ENCODE data around the gene SULT1C4. TPM values are rescaled to one million over a fixed set of nuclear protein-coding genes. Genes with fewer than 3 reads are reported as not detected.

Gene SULT1C4
- total RNA-seq, 2 experiments from 2014 or later, result not detected

DNA sequence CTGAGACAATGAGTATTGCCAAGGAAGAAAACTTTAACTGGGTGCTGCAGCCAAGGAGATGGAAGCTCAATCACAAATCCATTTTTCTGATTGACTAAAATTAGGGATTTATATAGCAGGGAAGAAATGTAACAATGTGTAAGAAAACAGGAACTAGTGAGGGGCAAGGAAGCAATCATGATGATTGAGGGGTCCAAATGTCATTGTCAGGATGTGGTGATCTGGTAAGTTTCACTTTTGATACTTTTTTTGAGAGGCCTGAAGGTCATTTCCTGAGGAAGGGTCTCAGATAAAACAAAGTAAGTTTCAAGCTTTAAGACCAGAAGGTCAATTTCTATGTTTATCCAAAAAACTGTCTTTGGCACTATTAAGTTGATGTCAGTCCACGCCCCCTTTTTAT is 59.2 kb downstream of the SULT1C4 start:
- peaks cover 9% of the 10 kb centered on the region for H3K4me1 ChIP-seq (ENCODE audit: insufficient read depth, low read length, poor library complexity, severe bottlenecking)
- no TSS peak for BruUV-seq (replicated peaks)
- no peaks in the 10 kb centered on the region for H3K36me3 ChIP-seq (ENCODE audit: insufficient read depth, low read length)
- CTCF ChIA-PET (ENCODE audit: unreplicated experiment), result no interaction called here
- H3K4me2 ChIP-seq (ENCODE audit: low read length), result peak overlapping the region; percentile 24
- no peaks in the 10 kb centered on the region for H3K79me2 ChIP-seq (ENCODE audit: insufficient read depth, low read depth, low read length)
- DNase-seq (ENCODE audit: low spot score), result peak; percentile 11
- no peaks in the 10 kb centered on the region for H4K20me1 ChIP-seq (ENCODE audit: insufficient read depth, low read length)
- POLR2A ChIA-PET, result interaction anchor here (1.2 kb wide), 1 partner anchor 8 kb away, joined by 4 read pairs; no protein-coding TSS in a partner anchor
- H3K27ac ChIP-seq (ENCODE audit: low read depth, low read length, poor library complexity, severe bottlenecking), result no peak overlapping the region
- intact Hi-C loops (cut with micrococcal nuclease; ENCODE audit: unreplicated experiment), result no loop called here
- peak overlapping the region; percentile 38; the same call in 1 of the 2 replicates for H2AFZ ChIP-seq (ENCODE audit: low read length)
- TF ChIP-seq, protein P1, sequence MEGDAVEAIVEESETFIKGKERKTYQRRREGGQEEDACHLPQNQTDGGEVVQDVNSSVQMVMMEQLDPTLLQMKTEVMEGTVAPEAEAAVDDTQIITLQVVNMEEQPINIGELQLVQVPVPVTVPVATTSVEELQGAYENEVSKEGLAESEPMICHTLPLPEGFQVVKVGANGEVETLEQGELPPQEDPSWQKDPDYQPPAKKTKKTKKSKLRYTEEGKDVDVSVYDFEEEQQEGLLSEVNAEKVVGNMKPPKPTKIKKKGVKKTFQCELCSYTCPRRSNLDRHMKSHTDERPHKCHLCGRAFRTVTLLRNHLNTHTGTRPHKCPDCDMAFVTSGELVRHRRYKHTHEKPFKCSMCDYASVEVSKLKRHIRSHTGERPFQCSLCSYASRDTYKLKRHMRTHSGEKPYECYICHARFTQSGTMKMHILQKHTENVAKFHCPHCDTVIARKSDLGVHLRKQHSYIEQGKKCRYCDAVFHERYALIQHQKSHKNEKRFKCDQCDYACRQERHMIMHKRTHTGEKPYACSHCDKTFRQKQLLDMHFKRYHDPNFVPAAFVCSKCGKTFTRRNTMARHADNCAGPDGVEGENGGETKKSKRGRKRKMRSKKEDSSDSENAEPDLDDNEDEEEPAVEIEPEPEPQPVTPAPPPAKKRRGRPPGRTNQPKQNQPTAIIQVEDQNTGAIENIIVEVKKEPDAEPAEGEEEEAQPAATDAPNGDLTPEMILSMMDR (conservative IDR thresholded peaks at IDR 0.05; ENCODE audit: low read length), result no peak
- no peak for TF ChIP-seq EZH2phosphoT487 (IDR thresholded peaks at IDR 0.05; ENCODE audit: borderline replicate concordance, low read depth, low read length)
- no peak overlapping the region for H3K4me3 ChIP-seq (ENCODE audit: low read depth, low read length, poor library complexity, severe bottlenecking)
- no peaks in the 10 kb centered on the region for H3K9me3 ChIP-seq (ENCODE audit: low read length)
- H3K9me2 ChIP-seq (ENCODE audit: insufficient read depth, low read length), result no peaks in the 10 kb centered on the region

Small RNAs within 50 kb of the gene (small RNA-seq; reads per million reads assigned to genes)
- gene SMIM12P1, result not detected

Other genes with a start within 250 kb of the SULT1C4 start
- not detected in 2 replicates for gene SULT1C3, start 138.0 kb upstream of the SULT1C4 start, total RNA-seq (2014; rRNA removed; shearing (Covaris generic))
- gene SULT1C3, start 138.0 kb upstream of the SULT1C4 start, total RNA-seq (2022), result not detected in 2 replicates
- not detected in 2 replicates for gene SULT1C2, start 89.1 kb upstream of the SULT1C4 start, total RNA-seq (2014; rRNA removed; shearing (Covaris generic))
- gene SULT1C2, start 89.1 kb upstream of the SULT1C4 start, total RNA-seq (2022), result not detected in 2 replicates
- gene GCC2, start 71.3 kb downstream of the SULT1C4 start, total RNA-seq (2014; rRNA removed; shearing (Covaris generic)), result 19.7 and 28.2 TPM in 2 replicates
- gene GCC2, start 71.3 kb downstream of the SULT1C4 start, total RNA-seq (2022), result 43.9 and 51.1 TPM in 2 replicates
- gene LIMS1, start 156.5 kb downstream of the SULT1C4 start, total RNA-seq (2014; rRNA removed; shearing (Covaris generic)), result 33.6 and 53.3 TPM in 2 replicates
- 66.6 and 74.7 TPM in 2 replicates for gene LIMS1, start 156.5 kb downstream of the SULT1C4 start, total RNA-seq (2022)